ENCODE data around the gene NXN. TPM values are rescaled to one million over a fixed set of nuclear protein-coding genes. Genes with fewer than 3 reads are reported as not detected.

Gene NXN
- total RNA-seq, 1 experiment from 2014 or later = 6.0 TPM

GRCh38 chr17:901191-901950 lies 78.2 kb downstream of the NXN start:
- no peak overlapping the region for H3K27ac ChIP-seq (ENCODE audit: low read depth, low read length, poor library complexity, severe bottlenecking)
- intact Hi-C loops (cut with micrococcal nuclease; ENCODE audit: unreplicated experiment) = no loop called here
- CTCF ChIA-PET = interaction anchor here (0.6 kb wide), 1 partner anchor 78 kb away, joined by 6 read pairs; the partner anchor contains the start of gene NXN
- TF ChIP-seq EZH2 (IDR thresholded peaks at IDR 0.05; ENCODE audit: borderline replicate concordance, low read depth, low read length, poor library complexity, severe bottlenecking) = no peak
- TF ChIP-seq, protein P1, sequence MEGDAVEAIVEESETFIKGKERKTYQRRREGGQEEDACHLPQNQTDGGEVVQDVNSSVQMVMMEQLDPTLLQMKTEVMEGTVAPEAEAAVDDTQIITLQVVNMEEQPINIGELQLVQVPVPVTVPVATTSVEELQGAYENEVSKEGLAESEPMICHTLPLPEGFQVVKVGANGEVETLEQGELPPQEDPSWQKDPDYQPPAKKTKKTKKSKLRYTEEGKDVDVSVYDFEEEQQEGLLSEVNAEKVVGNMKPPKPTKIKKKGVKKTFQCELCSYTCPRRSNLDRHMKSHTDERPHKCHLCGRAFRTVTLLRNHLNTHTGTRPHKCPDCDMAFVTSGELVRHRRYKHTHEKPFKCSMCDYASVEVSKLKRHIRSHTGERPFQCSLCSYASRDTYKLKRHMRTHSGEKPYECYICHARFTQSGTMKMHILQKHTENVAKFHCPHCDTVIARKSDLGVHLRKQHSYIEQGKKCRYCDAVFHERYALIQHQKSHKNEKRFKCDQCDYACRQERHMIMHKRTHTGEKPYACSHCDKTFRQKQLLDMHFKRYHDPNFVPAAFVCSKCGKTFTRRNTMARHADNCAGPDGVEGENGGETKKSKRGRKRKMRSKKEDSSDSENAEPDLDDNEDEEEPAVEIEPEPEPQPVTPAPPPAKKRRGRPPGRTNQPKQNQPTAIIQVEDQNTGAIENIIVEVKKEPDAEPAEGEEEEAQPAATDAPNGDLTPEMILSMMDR (conservative IDR thresholded peaks at IDR 0.05; ENCODE audit: low read depth, low read length) = no peak
- no peak overlapping the region for H3K4me3 ChIP-seq (ENCODE audit: low read depth, low read length, poor library complexity, severe bottlenecking)
- no peaks in the 10 kb centered on the region for H3K36me3 ChIP-seq (ENCODE audit: insufficient read depth, low read length, poor library complexity, severe bottlenecking)
- POLR2A ChIA-PET (ENCODE audit: low non-redundant PET) = no interaction called here
- no peaks in the 10 kb centered on the region for H3K4me1 ChIP-seq (ENCODE audit: insufficient read depth, low read length, poor library complexity, severe bottlenecking)
- H3K9me3 ChIP-seq (ENCODE audit: low read depth, low read length, poor library complexity, severe bottlenecking) = no peaks in the 10 kb centered on the region
- DNase-seq (ENCODE audit: low spot score) = no peak
- no peaks in the 10 kb centered on the region for H3K27me3 ChIP-seq (replicated peaks; ENCODE audit: insufficient read depth, low read depth, low read length, poor library complexity)
- no TSS peak for BruUV-seq (replicated peaks)

DNA sequence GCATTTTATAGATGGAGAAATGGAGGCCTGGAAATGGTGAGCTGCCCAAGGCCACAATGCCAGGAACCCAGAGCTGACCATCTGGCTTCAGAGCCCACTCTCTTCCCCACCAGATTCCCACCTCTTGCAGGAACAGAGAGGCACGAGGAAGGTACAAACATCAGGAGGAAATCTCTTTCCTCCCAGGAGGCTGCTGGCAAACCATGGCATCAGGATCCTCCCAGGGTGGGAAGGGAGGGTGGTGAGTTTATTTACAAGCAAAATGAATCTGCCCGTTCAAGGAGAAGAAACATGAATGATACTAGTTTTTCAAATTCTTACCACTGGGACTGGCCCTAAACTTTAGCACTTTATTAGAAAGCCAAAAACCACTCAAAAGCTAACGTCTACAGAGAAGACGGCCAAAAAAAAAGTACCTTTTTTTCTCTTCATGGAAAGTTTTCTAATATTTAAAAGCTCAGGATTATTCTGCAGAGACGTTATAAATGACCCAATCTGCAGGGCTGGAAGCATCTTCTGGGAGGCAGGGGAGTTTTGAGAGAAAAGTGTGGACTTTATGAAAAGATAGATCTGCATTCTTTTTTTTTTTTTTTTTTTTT lies 79.1 kb downstream of the NXN start:
- H3K9me3 ChIP-seq (ENCODE audit: low read depth, low read length, poor library complexity, severe bottlenecking) = no peaks in the 10 kb centered on the region
- H3K36me3 ChIP-seq (ENCODE audit: insufficient read depth, low read length, poor library complexity, severe bottlenecking) = no peaks in the 10 kb centered on the region
- intact Hi-C loops (cut with micrococcal nuclease; ENCODE audit: unreplicated experiment) = no loop called here
- no peaks in the 10 kb centered on the region for H3K27me3 ChIP-seq (replicated peaks; ENCODE audit: insufficient read depth, low read depth, low read length, poor library complexity)
- H3K4me1 ChIP-seq (ENCODE audit: insufficient read depth, low read length, poor library complexity, severe bottlenecking) = no peaks in the 10 kb centered on the region
- no peak overlapping the region for H3K4me3 ChIP-seq (ENCODE audit: low read depth, low read length, poor library complexity, severe bottlenecking)
- TF ChIP-seq, protein P1 (conservative IDR thresholded peaks at IDR 0.05; ENCODE audit: low read depth, low read length) = no peak
- no peak for TF ChIP-seq EZH2 (IDR thresholded peaks at IDR 0.05; ENCODE audit: borderline replicate concordance, low read depth, low read length, poor library complexity, severe bottlenecking)
- no peak for DNase-seq (ENCODE audit: low spot score)
- no peak overlapping the region for H3K27ac ChIP-seq (ENCODE audit: low read depth, low read length, poor library complexity, severe bottlenecking)
- CTCF ChIA-PET = interaction anchor here (0.6 kb wide), 1 partner anchor 79 kb away, joined by 6 read pairs; the partner anchor contains the start of gene NXN
- POLR2A ChIA-PET (ENCODE audit: low non-redundant PET) = no interaction called here
- BruUV-seq (replicated peaks) = no TSS peak

GRCh38 chr17:897970-898619 lies 81.5 kb downstream of the NXN start:
- H3K27me3 ChIP-seq (replicated peaks; ENCODE audit: insufficient read depth, low read depth, low read length, poor library complexity) = no peaks in the 10 kb centered on the region
- H3K4me3 ChIP-seq (ENCODE audit: low read depth, low read length, poor library complexity, severe bottlenecking) = no peak overlapping the region
- ChIA-PET POLR2A (ENCODE audit: low non-redundant PET) (no interaction called here), CTCF (no interaction called here)
- no peaks in the 10 kb centered on the region for H3K36me3 ChIP-seq (ENCODE audit: insufficient read depth, low read length, poor library complexity, severe bottlenecking)
- H3K4me1 ChIP-seq (ENCODE audit: insufficient read depth, low read length, poor library complexity, severe bottlenecking) = no peaks in the 10 kb centered on the region
- no peak for DNase-seq (ENCODE audit: low spot score)
- TF ChIP-seq EZH2 (IDR thresholded peaks at IDR 0.05; ENCODE audit: borderline replicate concordance, low read depth, low read length, poor library complexity, severe bottlenecking) = no peak
- TF ChIP-seq, protein P1 (conservative IDR thresholded peaks at IDR 0.05; ENCODE audit: low read depth, low read length) = no peak
- intact Hi-C loops (cut with micrococcal nuclease; ENCODE audit: unreplicated experiment) = no loop called here
- H3K9me3 ChIP-seq (ENCODE audit: low read depth, low read length, poor library complexity, severe bottlenecking) = no peaks in the 10 kb centered on the region
- H3K27ac ChIP-seq (ENCODE audit: low read depth, low read length, poor library complexity, severe bottlenecking) = no peak overlapping the region
- no TSS peak for BruUV-seq (replicated peaks)

Data from A673 (cell line).